NCI-H526 (cell line): ENCODE measurements around the gene ZNF564.
"Not testable (repeated sequence)": the region's sequence is repeated elsewhere in the genome, so short reads cannot be mapped to it uniquely, and the experiment has no call there.

Experiments
- DNase-seq, 2 experiments: peaks; one replicate each; lab custom pipeline; 2025; lab: John Stamatoyannopoulos, UW

Gene ZNF564

GRCh38 chr19:12497032-12497431 is 54.2 kb downstream of the ZNF564 start:
- DNase-seq: no peak

- DNase-seq: no peak
Measured at GRCh38 chr19:12496480-12496879, 54.8 kb downstream of the ZNF564 start.

- peak; percentile 85 to 94 for DNase-seq
Measured at GRCh38 chr19:12495002-12495802, 56.1 kb downstream of the ZNF564 start.

- DNase-seq: no peak
Measured at GRCh38 chr19:12494260-12494860, 56.9 kb downstream of the ZNF564 start.

- DNase-seq: not testable (repeated sequence)
Measured at GRCh38 chr19:12486265-12486783, 65.0 kb downstream of the ZNF564 start.

- DNase-seq: no peak
Measured at GRCh38 chr19:12485571-12485970, 65.7 kb downstream of the ZNF564 start.

- no peak for DNase-seq
Measured at GRCh38 chr19:12485052-12485416, 66.2 kb downstream of the ZNF564 start.

GRCh38 chr19:12484371-12485051 is 66.8 kb downstream of the ZNF564 start, which contains the start of gene ZNF709:
Gene ZNF709 (minus strand): TSS chr19:12484816. CDS start chr19:12484657, 159 bp downstream.
- DNase-seq: peak; percentile 72 to 89

- DNase-seq: no peak
Measured at GRCh38 chr19:12484011-12484370, 67.3 kb downstream of the ZNF564 start.

GRCh38 chr19:12482509-12482886 is 68.8 kb downstream of the ZNF564 start:
- DNase-seq: peak in 1 of 2 experiments; percentile 11

GRCh38 chr19:12481781-12482508 is 69.3 kb downstream of the ZNF564 start:
- no peak for DNase-seq

- no peak for DNase-seq
Measured at GRCh38 chr19:12478234-12478941, 72.9 kb downstream of the ZNF564 start.
